ENCODE results near the gene TLE4. TPM values are rescaled to one million over a fixed set of nuclear protein-coding genes. Genes with fewer than 3 reads are reported as not detected.

TLE4 gene
- total and polyA plus RNA-seq, 10 of the 15 experiments (the other 5 are each of a cell fraction or from before 2014, with no cell fraction given) = 5.3 to 53.3 (median 23.3) TPM

GRCh38 chr9:79709743-79710674 is 138.2 kb downstream of the TLE4 start:
- Histone ChIP-seq H2AFZ (ENCODE audit: control insufficient read depth, low read depth, low read length) (no peak overlapping the region), H4K20me1 (ENCODE audit: control insufficient read depth, insufficient read depth) (no peaks in the 10 kb centered on the region), H3K27ac (ENCODE audit: control insufficient read depth, insufficient read depth) (no peak overlapping the region), H3K9ac (ENCODE audit: control insufficient read depth, insufficient read depth, low read length) (no peak overlapping the region), H3K4me2 (ENCODE audit: control insufficient read depth, insufficient read depth) (no peak overlapping the region), H3K79me2 (ENCODE audit: control insufficient read depth, insufficient read depth, low read length) (no peaks in the 10 kb centered on the region), H3K9me3 (replicated peaks; ENCODE audit: control insufficient read depth, insufficient read depth, low read length) (no peaks in the 10 kb centered on the region), H3K36me3 (ENCODE audit: control insufficient read depth in 2 of 2, insufficient read depth in 2 of 2, low read length in 1 of 2) (peaks cover 9% of the 10 kb centered on the region in 2 experiments), H3K4me3 (no peak overlapping the region), H3K4me1 (ENCODE audit: control insufficient read depth, insufficient read depth, low read length) (no peaks in the 10 kb centered on the region), H3K27me3 (replicated peaks in 1 of 2; ENCODE audit: control insufficient read depth in 2 of 2, insufficient read depth in 2 of 2, low read length in 1 of 2) (no peaks in the 10 kb centered on the region)
- in situ Hi-C loops (cut with MboI) (no loop called here), intact Hi-C loops (cut with micrococcal nuclease; ENCODE audit: unreplicated experiment) (no loop called here)
- no peak for FAIRE-seq
- ChIA-PET RAD21 (ENCODE audit: unreplicated experiment) (no interaction called here), CTCF (interaction anchor here (0.8 kb wide), 1 partner anchor 133 kb away, joined by 4 read pairs; no protein-coding TSS in a partner anchor), SMC1A (ENCODE audit: uncharacterized antibody, unreplicated experiment) (interaction anchor here (1.2 kb wide), 1 partner anchor 24 kb away, joined by 3 read pairs; no protein-coding TSS in a partner anchor), POLR2A (no interaction called here)
- TF ChIP-seq, protein P1, sequence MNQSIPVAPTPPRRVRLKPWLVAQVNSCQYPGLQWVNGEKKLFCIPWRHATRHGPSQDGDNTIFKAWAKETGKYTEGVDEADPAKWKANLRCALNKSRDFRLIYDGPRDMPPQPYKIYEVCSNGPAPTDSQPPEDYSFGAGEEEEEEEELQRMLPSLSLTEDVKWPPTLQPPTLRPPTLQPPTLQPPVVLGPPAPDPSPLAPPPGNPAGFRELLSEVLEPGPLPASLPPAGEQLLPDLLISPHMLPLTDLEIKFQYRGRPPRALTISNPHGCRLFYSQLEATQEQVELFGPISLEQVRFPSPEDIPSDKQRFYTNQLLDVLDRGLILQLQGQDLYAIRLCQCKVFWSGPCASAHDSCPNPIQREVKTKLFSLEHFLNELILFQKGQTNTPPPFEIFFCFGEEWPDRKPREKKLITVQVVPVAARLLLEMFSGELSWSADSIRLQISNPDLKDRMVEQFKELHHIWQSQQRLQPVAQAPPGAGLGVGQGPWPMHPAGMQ (IDR thresholded peaks at IDR 0.05; ENCODE audit: borderline replicate concordance) = no peak
- TF ChIP-seq MEF2B (IDR thresholded peaks at IDR 0.05; ENCODE audit: partially characterized antibody, poor library complexity, severe bottlenecking) (no peak), RAD51 (IDR thresholded peaks at IDR 0.05) (no peak), MXI1 (IDR thresholded peaks at IDR 0.05; ENCODE audit: low read depth, low read length) (no peak), NR2F1 (conservative IDR thresholded peaks at IDR 0.05) (no peak), JUND (IDR thresholded peaks at IDR 0.05; ENCODE audit: low read depth, low read length) (no peak), NFXL1 (IDR thresholded peaks at IDR 0.05; ENCODE audit: borderline replicate concordance) (no peak), SMARCA5 (IDR thresholded peaks at IDR 0.05) (no peak), SMAD5 (IDR thresholded peaks at IDR 0.05; ENCODE audit: low read depth) (no peak), GABPA (IDR thresholded peaks at IDR 0.05; ENCODE audit: low read depth) (no peak), ZZZ3 (IDR thresholded peaks at IDR 0.05; ENCODE audit: control insufficient read depth, insufficient read length, low read depth) (no peak), POLR2AphosphoS5 (IDR thresholded peaks at IDR 0.05; ENCODE audit: low read length) (no peak), CTCF (IDR thresholded peaks at IDR 0.05 in 2 of 3, conservative IDR thresholded peaks at IDR 0.05 in 1 of 3; ENCODE audit: control insufficient read depth in 2 of 3, extremely low read depth in 1 of 3, insufficient read depth in 1 of 3, low read depth in 3 of 3, low read length in 3 of 3) (no peak), BCL11A (IDR thresholded peaks at IDR 0.05; ENCODE audit: low read depth, low read length) (no peak), ATF7 (IDR thresholded peaks at IDR 0.05; ENCODE audit: low read depth) (no peak), SREBF1 (IDR thresholded peaks at IDR 0.05; ENCODE audit: low read length) (no peak), ZNF384 (IDR thresholded peaks at IDR 0.05; ENCODE audit: borderline replicate concordance, low read depth, low read length) (no peak)
- TF ChIP-seq, protein P2, sequence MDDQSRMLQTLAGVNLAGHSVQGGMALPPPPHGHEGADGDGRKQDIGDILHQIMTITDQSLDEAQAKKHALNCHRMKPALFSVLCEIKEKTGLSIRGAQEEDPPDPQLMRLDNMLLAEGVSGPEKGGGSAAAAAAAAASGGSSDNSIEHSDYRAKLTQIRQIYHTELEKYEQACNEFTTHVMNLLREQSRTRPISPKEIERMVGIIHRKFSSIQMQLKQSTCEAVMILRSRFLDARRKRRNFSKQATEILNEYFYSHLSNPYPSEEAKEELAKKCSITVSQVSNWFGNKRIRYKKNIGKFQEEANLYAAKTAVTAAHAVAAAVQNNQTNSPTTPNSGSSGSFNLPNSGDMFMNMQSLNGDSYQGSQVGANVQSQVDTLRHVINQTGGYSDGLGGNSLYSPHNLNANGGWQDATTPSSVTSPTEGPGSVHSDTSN (IDR thresholded peaks at IDR 0.05; ENCODE audit: insufficient replicate concordance, low read depth, low read length) = no peak
- BruUV-seq (replicated peaks) = no TSS peak
- ATAC-seq = no peak
- DNase-seq (ENCODE audit: low read depth, low spot score) = no peak
- 88% methylated on average over 7 of the region's 7 CpGs for WGBS (ENCODE audit: insufficient coverage, insufficient replicate concordance, low lambda C conversion rate, missing lambda C conversion rate)
